GM12878 (cell line): ENCODE measurements around the gene ADAMTS18.

Source experiments
- EP300 ChIP-seq, 2 experiments: fragments of 150-350 bp in 1 of 2; IDR thresholded peaks; 2 replicates each; pipeline ENCODE4 v1.6.1; 2011 to 2012; ENCODE audit warnings: low read depth in 2 of 2, low read length in 2 of 2, borderline replicate concordance in 1 of 2, improper control_type of control experiment in 1 of 2, inconsistent platforms in 1 of 2; ENCODE audit not compliant: control insufficient read depth in 1 of 2
- ETV6 ChIP-seq, 2 experiments: fragments of 450-650 bp in 1 of 2; IDR thresholded peaks in 1 of 2; conservative IDR thresholded peaks in 1 of 2; 2 replicates each; pipeline ENCODE4 v1.6.1; 2014; ENCODE audit warnings: antibody characterized with exemption in 1 of 2, borderline replicate concordance in 1 of 2, low read depth in 1 of 2, mild to moderate bottlenecking in 1 of 2, moderate library complexity in 1 of 2
- HCFC1 ChIP-seq: fragments of 150-350 bp; IDR thresholded peaks from 2 replicates; pipeline ENCODE4 v1.6.1; 2014; ENCODE audit warnings: low read length
- HSF1 ChIP-seq: fragments of 150-350 bp; IDR thresholded peaks from 2 replicates; pipeline ENCODE4 v1.6.1; 2014; ENCODE audit warnings: mild to moderate bottlenecking, low read depth, low read length
- MXI1 ChIP-seq: fragments of 150-350 bp; IDR thresholded peaks from 2 replicates; pipeline ENCODE4 v1.6.1; 2011; ENCODE audit warnings: low read depth, mild to moderate bottlenecking, inconsistent platforms, low read length, improper control_type of control experiment
- POLR2A ChIP-seq: IDR thresholded peaks from 2 replicates; pipeline ENCODE4 v1.6.1; 2011; ENCODE audit warnings: low read depth, mild to moderate bottlenecking, low read length
- SMAD1 ChIP-seq: fragments of 450-650 bp; IDR thresholded peaks from 2 replicates; pipeline ENCODE4 v1.6.1; 2018; ENCODE audit warnings: mild to moderate bottlenecking, low read depth; ENCODE audit not compliant: partially characterized antibody
- SMC3 ChIP-seq: IDR thresholded peaks from 2 replicates; pipeline ENCODE4 v1.6.1; 2011; ENCODE audit warnings: low read length, improper control_type of control experiment, borderline replicate concordance
- SRF ChIP-seq, 2 experiments: IDR thresholded peaks; 2 replicates each; pipeline ENCODE4 v1.6.1; 2011; ENCODE audit warnings: low read depth in 2 of 2, low read length in 2 of 2, mild to moderate bottlenecking in 1 of 2, moderate library complexity in 1 of 2
- STAT1 ChIP-seq: fragments of 450-650 bp; conservative IDR thresholded peaks from 2 replicates; pipeline ENCODE4 v1.6.1; 2014; ENCODE audit warnings: antibody characterized with exemption, mild to moderate bottlenecking
- SUPT20H ChIP-seq: IDR thresholded peaks from 2 replicates; pipeline ENCODE4 v1.6.1; 2011; ENCODE audit warnings: low read depth, mild to moderate bottlenecking, low read length, moderate library complexity, borderline replicate concordance; ENCODE audit not compliant: control insufficient read depth
- USF1 ChIP-seq: IDR thresholded peaks from 2 replicates; pipeline ENCODE4 v1.6.1; 2011; ENCODE audit warnings: borderline replicate concordance, low read depth, mild to moderate bottlenecking, moderate library complexity, mixed read lengths, low read length; ENCODE audit not compliant: insufficient read depth; ENCODE audit errors: extremely low read length
- ZBTB11 ChIP-seq: fragments of 450-650 bp; formaldehyde crosslinking; IDR thresholded peaks from 2 replicates; pipeline ENCODE4 v1.5.0; 2022; ENCODE audit warnings: mild to moderate bottlenecking, missing genetic modification characterization
- TF ChIP-seq, protein P1 (sequence below): IDR thresholded peaks from 2 replicates; pipeline ENCODE4 v1.6.1; 2011; ENCODE audit warnings: mild to moderate bottlenecking, low read depth, low read length, moderate library complexity; ENCODE audit not compliant: insufficient replicate concordance

DNA sequence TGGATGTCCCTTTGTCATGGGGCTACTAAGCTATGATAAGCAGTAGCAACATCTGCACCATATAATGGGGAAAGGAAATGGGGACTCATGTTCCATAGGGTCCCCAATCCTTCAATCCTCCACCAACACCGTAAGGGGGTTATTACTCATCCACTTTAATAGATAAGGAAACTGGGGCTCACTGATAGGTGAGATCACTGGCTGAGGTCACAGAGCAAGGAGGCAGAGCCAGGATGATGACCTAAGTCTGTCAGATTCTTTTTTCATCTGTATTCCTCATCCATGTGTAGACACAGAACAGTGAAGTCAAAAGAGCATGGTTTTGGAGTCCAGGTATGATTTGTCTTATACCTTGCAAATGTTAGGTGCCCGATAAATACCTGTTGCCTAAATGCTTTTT is 10.5 kb upstream of the ADAMTS18 start:
- TF ChIP-seq HSF1 (no peak), STAT1 (no peak), SUPT20H (no peak), SMC3 (no peak), HCFC1 (no peak), USF1 (no peak), SRF (IDR thresholded peaks at IDR 0.05; ENCODE audit: low read depth in 2 of 2, low read length in 2 of 2) (no peak), MXI1 (no peak), POLR2A (no peak), SMAD1 (no peak), ZBTB11 (CRISPR knock-in tag) (no peak), EP300 (IDR thresholded peaks at IDR 0.05; ENCODE audit: borderline replicate concordance in 1 of 2, control insufficient read depth in 1 of 2, low read depth in 2 of 2, low read length in 2 of 2) (no peak), ETV6 (conservative IDR thresholded peaks at IDR 0.05 in 1 of 2, IDR thresholded peaks at IDR 0.05 in 1 of 2; ENCODE audit: borderline replicate concordance in 1 of 2, low read depth in 1 of 2) (no peak)
- TF ChIP-seq, protein P1, sequence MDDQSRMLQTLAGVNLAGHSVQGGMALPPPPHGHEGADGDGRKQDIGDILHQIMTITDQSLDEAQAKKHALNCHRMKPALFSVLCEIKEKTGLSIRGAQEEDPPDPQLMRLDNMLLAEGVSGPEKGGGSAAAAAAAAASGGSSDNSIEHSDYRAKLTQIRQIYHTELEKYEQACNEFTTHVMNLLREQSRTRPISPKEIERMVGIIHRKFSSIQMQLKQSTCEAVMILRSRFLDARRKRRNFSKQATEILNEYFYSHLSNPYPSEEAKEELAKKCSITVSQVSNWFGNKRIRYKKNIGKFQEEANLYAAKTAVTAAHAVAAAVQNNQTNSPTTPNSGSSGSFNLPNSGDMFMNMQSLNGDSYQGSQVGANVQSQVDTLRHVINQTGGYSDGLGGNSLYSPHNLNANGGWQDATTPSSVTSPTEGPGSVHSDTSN = no peak
